Thoracic aorta (tissue), 2 donors: ENCODE results near the gene PPP2R5C. TPM values are rescaled to one million over a fixed set of nuclear protein-coding genes. Genes with fewer than 3 reads are reported as not detected.

Experiments used
- ATAC-seq: fragments of 150-250 bp; one replicate; pipeline ENCODE4 v1.8.0; 2017; ENCODE audit warnings: low read depth; ENCODE audit not compliant: insufficient number of reproducible peaks, low FRiP score
- DNase-seq: peaks from one replicate; pipeline ENCODE4 v3.0.0-alpha.2; 2020; ENCODE audit warnings: low spot score
- H3K27ac ChIP-seq, 2 donors: fragments of 200-600 bp; sonication (generic); 1 replicate in 1 of 2; 2 replicates in 1 of 2; pipeline ENCODE4 v1.5.1; 2016; ENCODE audit warnings: mild to moderate bottlenecking in 2 of 2, moderate library complexity in 2 of 2
- H3K27me3 ChIP-seq: fragments of 200-600 bp; sonication (generic); replicated peaks from 2 replicates; pipeline ENCODE4 v1.6.0; 2016; ENCODE audit warnings: mild to moderate bottlenecking; ENCODE audit not compliant: insufficient read depth
- H3K36me3 ChIP-seq: fragments of 200-600 bp; sonication (generic); one replicate; pipeline ENCODE4 v1.5.1; 2016
- H3K4me1 ChIP-seq, 2 donors: fragments of 200-600 bp; sonication (generic); 1 replicate in 1 of 2; 2 replicates in 1 of 2; pipeline versions ENCODE4 v1.5.1 to v1.6.0; 2016; ENCODE audit warnings: low read depth in 2 of 2, mild to moderate bottlenecking in 1 of 2; ENCODE audit not compliant: control insufficient read depth in 1 of 2
- H3K4me3 ChIP-seq: fragments of 200-600 bp; sonication (generic); 2 replicates; pipeline ENCODE4 v1.5.1; 2016; ENCODE audit warnings: mild to moderate bottlenecking
- H3K9me3 ChIP-seq: fragments of 200-600 bp; sonication (generic); 2 replicates; pipeline ENCODE4 v1.5.1; 2016
- CTCF ChIP-seq: fragments of 200-600 bp; sonication (generic); IDR thresholded peaks from one replicate; pipeline ENCODE4 v1.5.1; 2019; ENCODE audit warnings: antibody characterized with exemption
- total RNA-seq, 2 donors: library from RNA; depleted of rRNA; stranded (reverse); fragments of >200 nt; gene quantifications; one replicate each; pipeline versions ENCODE4 v1.1.0 to v1.2.3, GENCODE V29; 2016

The PPP2R5C gene
- total RNA-seq, 2 donors from 2014 or later: 97.2 to 341 TPM

GRCh38 chr14:101760138-101761011, 1.1 kb upstream of the PPP2R5C start:
- Histone ChIP-seq H3K4me3 (peak overlapping the region; percentile 88), H3K36me3 (peaks cover 2% of the 10 kb centered on the region), H3K27me3 (no peaks in the 10 kb centered on the region), H3K27ac (peak overlapping the region; percentile 64 to 68), H3K9me3 (no peaks in the 10 kb centered on the region), H3K4me1 (peaks cover 13 to 22% of the 10 kb centered on the region in 2 donors)
- TF ChIP-seq CTCF: no peak
- DNase-seq: peak; percentile 90
- ATAC-seq: peak; percentile 77

- no peak for DNase-seq
- Histone ChIP-seq H3K4me1 (peaks cover 13 to 22% of the 10 kb centered on the region in 2 donors), H3K9me3 (no peaks in the 10 kb centered on the region), H3K27me3 (no peaks in the 10 kb centered on the region), H3K27ac (peak overlapping the region; percentile 53 to 61), H3K4me3 (peak overlapping the region; percentile 98), H3K36me3 (peaks cover 2% of the 10 kb centered on the region)
- no peak for TF ChIP-seq CTCF
- ATAC-seq: no peak
These were observed 496 bp downstream of the PPP2R5C start for GRCh38 chr14:101761881-101762529.

- Histone ChIP-seq H3K27ac (no peak overlapping the region), H3K36me3 (peaks cover 2% of the 10 kb centered on the region), H3K9me3 (no peaks in the 10 kb centered on the region), H3K4me3 (peak overlapping the region; percentile 98), H3K27me3 (no peaks in the 10 kb centered on the region), H3K4me1 (peaks cover 13 to 22% of the 10 kb centered on the region in 2 donors)
- ATAC-seq (no peak), DNase-seq (no peak)
- no peak for TF ChIP-seq CTCF
These were observed 1.1 kb downstream of the PPP2R5C start for GRCh38 chr14:101762530-101763101.

DNA sequence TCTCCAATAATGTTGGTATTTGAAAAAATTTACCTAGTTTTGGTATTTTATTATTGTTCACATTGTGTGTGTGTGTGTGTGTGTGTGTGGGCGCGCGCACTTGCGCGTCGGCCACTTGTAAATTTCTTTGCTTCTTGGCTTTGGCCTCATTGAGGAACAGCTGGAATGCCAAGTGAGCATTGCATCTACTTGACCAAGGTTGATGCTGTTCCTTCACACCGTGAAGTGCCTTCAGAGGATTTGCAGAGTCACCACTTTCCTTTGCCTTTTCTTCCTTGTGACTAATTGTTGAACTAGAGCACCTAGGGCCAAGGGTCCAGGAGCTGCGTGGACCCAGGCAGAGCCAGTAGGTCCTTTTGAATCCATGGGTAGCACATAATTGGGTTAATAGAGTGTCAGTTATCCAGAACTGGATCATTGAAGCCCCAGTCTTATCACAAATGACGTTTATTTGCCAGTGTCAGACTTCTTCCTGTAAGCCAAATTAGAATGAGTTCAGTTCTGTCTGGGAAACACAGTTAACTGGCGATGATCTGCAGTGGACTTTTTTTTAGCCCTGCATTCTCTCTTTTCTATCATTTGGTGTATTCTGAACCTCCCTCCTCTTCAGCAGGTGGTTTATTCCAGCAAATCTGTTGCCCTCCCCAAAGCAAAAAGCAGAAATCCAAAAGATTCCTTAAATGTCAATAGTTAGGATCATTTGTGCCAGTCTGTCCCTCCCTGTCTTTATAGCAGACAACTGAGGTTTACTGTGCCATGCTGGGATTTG, 2.6 kb downstream of the PPP2R5C start:
- no peak for DNase-seq
- Histone ChIP-seq H3K4me1 (peaks cover 13 to 22% of the 10 kb centered on the region in 2 donors), H3K27ac (no peak overlapping the region)

More for the DNA sequence above, 2.6 kb downstream of the PPP2R5C start:
- H3K36me3 ChIP-seq: peaks cover 2% of the 10 kb centered on the region
- no peak for TF ChIP-seq CTCF
- no peaks in the 10 kb centered on the region for H3K9me3 ChIP-seq
- ATAC-seq: no peak
- H3K27me3 ChIP-seq: no peaks in the 10 kb centered on the region
- H3K4me3 ChIP-seq: no peak overlapping the region
